ENCODE measurements around the gene TCF15. TPM values are rescaled to one million over a fixed set of nuclear protein-coding genes. Genes with fewer than 3 reads are reported as not detected.

Gene TCF15
- total and polyA plus RNA-seq, 2 of the 13 experiments (the other 11 are each of a cell fraction or from before 2014, with no cell fraction given) = not detected

DNA sequence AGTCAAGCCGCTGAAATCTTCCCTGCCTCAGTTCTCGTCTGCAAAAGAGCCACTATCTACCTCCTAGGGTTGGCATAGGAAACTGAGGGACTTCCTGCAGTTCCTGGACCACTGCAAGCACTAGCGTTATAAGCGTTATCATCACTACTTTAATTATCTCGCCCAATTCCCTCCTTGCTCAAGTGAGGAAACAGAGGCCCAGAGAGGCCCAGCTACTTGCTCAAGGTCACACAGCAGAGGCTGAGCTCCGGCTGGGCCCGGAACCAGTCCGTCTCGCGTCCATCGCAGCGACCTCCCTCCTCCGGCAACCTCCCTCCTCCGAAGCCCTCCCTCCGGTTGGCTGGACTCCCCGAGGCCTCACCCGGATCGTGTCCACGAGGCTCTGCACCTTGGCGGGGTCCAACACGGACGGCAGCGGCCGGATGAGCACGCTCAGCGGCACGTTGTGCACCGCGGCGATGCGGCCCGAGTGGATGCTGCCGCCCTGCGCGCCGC lies 42.6 kb upstream of the TCF15 start (continued):
- TF ChIP-seq NAIF1 (CRISPR knock-in tag; IDR thresholded peaks at IDR 0.05; ENCODE audit: borderline replicate concordance) (no peak), ZNF441 (CRISPR knock-in tag; IDR thresholded peaks at IDR 0.05; ENCODE audit: borderline replicate concordance) (0 out of 2 replicates have a peak, but pooled peaks have one; percentile 14), ZNF484 (CRISPR knock-in tag; IDR thresholded peaks at IDR 0.05; ENCODE audit: borderline replicate concordance, low read depth) (no peak), ZNF703 (CRISPR knock-in tag; IDR thresholded peaks at IDR 0.05; ENCODE audit: borderline replicate concordance) (no peak), ZNF468 (CRISPR knock-in tag; IDR thresholded peaks at IDR 0.05) (no peak; the same call in 1 of the 2 replicates), BRCA1 (CRISPR knock-in tag; IDR thresholded peaks at IDR 0.05) (no peak), ZNF552 (CRISPR knock-in tag; IDR thresholded peaks at IDR 0.05; ENCODE audit: borderline replicate concordance) (no peak), ETV5 (CRISPR knock-in tag; IDR thresholded peaks at IDR 0.05; ENCODE audit: borderline replicate concordance) (no peak), SATB2 (CRISPR knock-in tag; IDR thresholded peaks at IDR 0.05) (no peak), ZNF260 (CRISPR knock-in tag; IDR thresholded peaks at IDR 0.05; ENCODE audit: borderline replicate concordance, low read depth) (no peak), CBFB (CRISPR knock-in tag; IDR thresholded peaks at IDR 0.05) (no peak), SMAD9 (CRISPR knock-in tag; IDR thresholded peaks at IDR 0.05) (no peak), ZMAT3 (CRISPR knock-in tag; conservative IDR thresholded peaks at IDR 0.05) (no peak; the same call in 1 of the 2 replicates)
- TF ChIP-seq, protein P1, sequence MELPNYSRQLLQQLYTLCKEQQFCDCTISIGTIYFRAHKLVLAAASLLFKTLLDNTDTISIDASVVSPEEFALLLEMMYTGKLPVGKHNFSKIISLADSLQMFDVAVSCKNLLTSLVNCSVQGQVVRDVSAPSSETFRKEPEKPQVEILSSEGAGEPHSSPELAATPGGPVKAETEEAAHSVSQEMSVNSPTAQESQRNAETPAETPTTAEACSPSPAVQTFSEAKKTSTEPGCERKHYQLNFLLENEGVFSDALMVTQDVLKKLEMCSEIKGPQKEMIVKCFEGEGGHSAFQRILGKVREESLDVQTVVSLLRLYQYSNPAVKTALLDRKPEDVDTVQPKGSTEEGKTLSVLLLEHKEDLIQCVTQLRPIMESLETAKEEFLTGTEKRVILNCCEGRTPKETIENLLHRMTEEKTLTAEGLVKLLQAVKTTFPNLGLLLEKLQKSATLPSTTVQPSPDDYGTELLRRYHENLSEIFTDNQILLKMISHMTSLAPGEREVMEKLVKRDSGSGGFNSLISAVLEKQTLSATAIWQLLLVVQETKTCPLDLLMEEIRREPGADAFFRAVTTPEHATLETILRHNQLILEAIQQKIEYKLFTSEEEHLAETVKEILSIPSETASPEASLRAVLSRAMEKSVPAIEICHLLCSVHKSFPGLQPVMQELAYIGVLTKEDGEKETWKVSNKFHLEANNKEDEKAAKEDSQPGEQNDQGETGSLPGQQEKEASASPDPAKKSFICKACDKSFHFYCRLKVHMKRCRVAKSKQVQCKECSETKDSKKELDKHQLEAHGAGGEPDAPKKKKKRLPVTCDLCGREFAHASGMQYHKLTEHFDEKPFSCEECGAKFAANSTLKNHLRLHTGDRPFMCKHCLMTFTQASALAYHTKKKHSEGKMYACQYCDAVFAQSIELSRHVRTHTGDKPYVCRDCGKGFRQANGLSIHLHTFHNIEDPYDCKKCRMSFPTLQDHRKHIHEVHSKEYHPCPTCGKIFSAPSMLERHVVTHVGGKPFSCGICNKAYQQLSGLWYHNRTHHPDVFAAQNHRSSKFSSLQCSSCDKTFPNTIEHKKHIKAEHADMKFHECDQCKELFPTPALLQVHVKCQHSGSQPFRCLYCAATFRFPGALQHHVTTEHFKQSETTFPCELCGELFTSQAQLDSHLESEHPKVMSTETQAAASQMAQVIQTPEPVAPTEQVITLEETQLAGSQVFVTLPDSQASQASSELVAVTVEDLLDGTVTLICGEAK (IDR thresholded peaks at IDR 0.05) = no peak
- TF ChIP-seq, protein P1 (CRISPR knock-in tag; IDR thresholded peaks at IDR 0.05) = peak; percentile 8; the same call in 1 of the 2 replicates
- TF ChIP-seq, protein P2, sequence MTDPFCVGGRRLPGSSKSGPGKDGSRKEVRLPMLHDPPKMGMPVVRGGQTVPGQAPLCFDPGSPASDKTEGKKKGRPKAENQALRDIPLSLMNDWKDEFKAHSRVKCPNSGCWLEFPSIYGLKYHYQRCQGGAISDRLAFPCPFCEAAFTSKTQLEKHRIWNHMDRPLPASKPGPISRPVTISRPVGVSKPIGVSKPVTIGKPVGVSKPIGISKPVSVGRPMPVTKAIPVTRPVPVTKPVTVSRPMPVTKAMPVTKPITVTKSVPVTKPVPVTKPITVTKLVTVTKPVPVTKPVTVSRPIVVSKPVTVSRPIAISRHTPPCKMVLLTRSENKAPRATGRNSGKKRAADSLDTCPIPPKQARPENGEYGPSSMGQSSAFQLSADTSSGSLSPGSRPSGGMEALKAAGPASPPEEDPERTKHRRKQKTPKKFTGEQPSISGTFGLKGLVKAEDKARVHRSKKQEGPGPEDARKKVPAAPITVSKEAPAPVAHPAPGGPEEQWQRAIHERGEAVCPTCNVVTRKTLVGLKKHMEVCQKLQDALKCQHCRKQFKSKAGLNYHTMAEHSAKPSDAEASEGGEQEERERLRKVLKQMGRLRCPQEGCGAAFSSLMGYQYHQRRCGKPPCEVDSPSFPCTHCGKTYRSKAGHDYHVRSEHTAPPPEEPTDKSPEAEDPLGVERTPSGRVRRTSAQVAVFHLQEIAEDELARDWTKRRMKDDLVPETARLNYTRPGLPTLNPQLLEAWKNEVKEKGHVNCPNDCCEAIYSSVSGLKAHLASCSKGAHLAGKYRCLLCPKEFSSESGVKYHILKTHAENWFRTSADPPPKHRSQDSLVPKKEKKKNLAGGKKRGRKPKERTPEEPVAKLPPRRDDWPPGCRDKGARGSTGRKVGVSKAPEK (CRISPR knock-in tag; IDR thresholded peaks at IDR 0.05; ENCODE audit: borderline replicate concordance) = no peak
- TF ChIP-seq, protein P3, sequence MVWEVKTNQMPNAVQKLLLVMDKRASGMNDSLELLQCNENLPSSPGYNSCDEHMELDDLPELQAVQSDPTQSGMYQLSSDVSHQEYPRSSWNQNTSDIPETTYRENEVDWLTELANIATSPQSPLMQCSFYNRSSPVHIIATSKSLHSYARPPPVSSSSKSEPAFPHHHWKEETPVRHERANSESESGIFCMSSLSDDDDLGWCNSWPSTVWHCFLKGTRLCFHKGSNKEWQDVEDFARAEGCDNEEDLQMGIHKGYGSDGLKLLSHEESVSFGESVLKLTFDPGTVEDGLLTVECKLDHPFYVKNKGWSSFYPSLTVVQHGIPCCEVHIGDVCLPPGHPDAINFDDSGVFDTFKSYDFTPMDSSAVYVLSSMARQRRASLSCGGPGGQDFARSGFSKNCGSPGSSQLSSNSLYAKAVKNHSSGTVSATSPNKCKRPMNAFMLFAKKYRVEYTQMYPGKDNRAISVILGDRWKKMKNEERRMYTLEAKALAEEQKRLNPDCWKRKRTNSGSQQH (CRISPR knock-in tag; IDR thresholded peaks at IDR 0.05; ENCODE audit: low read depth) = no peak

Measured in HepG2 (cell line).